Thoracic aorta (tissue), 2 donors: ENCODE data around the gene SARDH. TPM values are rescaled to one million over a fixed set of nuclear protein-coding genes. Genes with fewer than 3 reads are reported as not detected.

Experiments
- ATAC-seq: fragments of 150-250 bp; one replicate; pipeline ENCODE4 v1.8.0; 2017; ENCODE audit warnings: low read depth; ENCODE audit not compliant: insufficient number of reproducible peaks, low FRiP score
- DNase-seq: peaks from one replicate; pipeline ENCODE4 v3.0.0-alpha.2; 2020; ENCODE audit warnings: low spot score
- H3K27ac ChIP-seq, 2 donors: fragments of 200-600 bp; sonication (generic); 1 replicate in 1 of 2; 2 replicates in 1 of 2; pipeline ENCODE4 v1.5.1; 2016; ENCODE audit warnings: mild to moderate bottlenecking in 2 of 2, moderate library complexity in 2 of 2
- H3K27me3 ChIP-seq: fragments of 200-600 bp; sonication (generic); replicated peaks from 2 replicates; pipeline ENCODE4 v1.6.0; 2016; ENCODE audit warnings: mild to moderate bottlenecking; ENCODE audit not compliant: insufficient read depth
- H3K36me3 ChIP-seq: fragments of 200-600 bp; sonication (generic); one replicate; pipeline ENCODE4 v1.5.1; 2016
- H3K4me1 ChIP-seq, 2 donors: fragments of 200-600 bp; sonication (generic); 1 replicate in 1 of 2; 2 replicates in 1 of 2; pipeline versions ENCODE4 v1.5.1 to v1.6.0; 2016; ENCODE audit warnings: low read depth in 2 of 2, mild to moderate bottlenecking in 1 of 2; ENCODE audit not compliant: control insufficient read depth in 1 of 2
- H3K4me3 ChIP-seq: fragments of 200-600 bp; sonication (generic); 2 replicates; pipeline ENCODE4 v1.5.1; 2016; ENCODE audit warnings: mild to moderate bottlenecking
- H3K9me3 ChIP-seq: fragments of 200-600 bp; sonication (generic); 2 replicates; pipeline ENCODE4 v1.5.1; 2016
- CTCF ChIP-seq: fragments of 200-600 bp; sonication (generic); IDR thresholded peaks from one replicate; pipeline ENCODE4 v1.5.1; 2019; ENCODE audit warnings: antibody characterized with exemption
- total RNA-seq, 2 donors: library from RNA; depleted of rRNA; stranded (reverse); fragments of >200 nt; gene quantifications; one replicate each; pipeline versions ENCODE4 v1.1.0 to v1.2.3, GENCODE V29; 2016

The SARDH gene
- total RNA-seq, 2 donors from 2014 or later = 1.8 to 4.3 TPM

GRCh38 chr9:133654736-133655657, 83.2 kb downstream of the SARDH start:
- TF ChIP-seq CTCF = no peak
- peaks cover 0 to 14% of the 10 kb centered on the region in 2 donors for H3K4me1 ChIP-seq
- no peaks in the 10 kb centered on the region for H3K36me3 ChIP-seq
- ATAC-seq (no peak), DNase-seq (no peak)
- no peak overlapping the region for H3K27ac ChIP-seq
- H3K27me3 ChIP-seq = no peaks in the 10 kb centered on the region
- no peaks in the 10 kb centered on the region for H3K9me3 ChIP-seq
- no peak overlapping the region for H3K4me3 ChIP-seq

- no peaks in the 10 kb centered on the region for H3K9me3 ChIP-seq
- no peak for TF ChIP-seq CTCF
- DNase-seq = no peak
- no peak overlapping the region for H3K4me3 ChIP-seq
- no peak for ATAC-seq
- no peaks in the 10 kb centered on the region for H3K36me3 ChIP-seq
- H3K27ac ChIP-seq = no peak overlapping the region
- H3K4me1 ChIP-seq = peaks cover 0 to 6% of the 10 kb centered on the region in 2 donors
- no peaks in the 10 kb centered on the region for H3K27me3 ChIP-seq
Measured at GRCh38 chr9:133653638-133654037, 84.5 kb downstream of the SARDH start.

GRCh38 chr9:133650026-133650425, 88.1 kb downstream of the SARDH start:
- no peak for TF ChIP-seq CTCF
- Histone ChIP-seq H3K36me3 (no peaks in the 10 kb centered on the region), H3K4me1 (no peaks in the 10 kb centered on the region), H3K9me3 (no peaks in the 10 kb centered on the region), H3K27me3 (no peaks in the 10 kb centered on the region), H3K4me3 (no peak overlapping the region), H3K27ac (no peak overlapping the region)
- ATAC-seq (no peak), DNase-seq (no peak)

GRCh38 chr9:133649194-133649593, 89.0 kb downstream of the SARDH start:
- no peak for ATAC-seq
- Histone ChIP-seq H3K27ac (no peak overlapping the region), H3K4me1 (no peaks in the 10 kb centered on the region), H3K36me3 (no peaks in the 10 kb centered on the region), H3K4me3 (no peak overlapping the region), H3K9me3 (no peaks in the 10 kb centered on the region), H3K27me3 (no peaks in the 10 kb centered on the region)
- DNase-seq = no peak
- TF ChIP-seq CTCF = no peak

GRCh38 chr9:133647765-133648469, 90.2 kb downstream of the SARDH start:
- Histone ChIP-seq H3K36me3 (no peaks in the 10 kb centered on the region), H3K4me3 (no peak overlapping the region), H3K27me3 (no peaks in the 10 kb centered on the region), H3K27ac (no peak overlapping the region), H3K9me3 (no peaks in the 10 kb centered on the region), H3K4me1 (no peaks in the 10 kb centered on the region)
- no peak for TF ChIP-seq CTCF
- DNase-seq (no peak), ATAC-seq (no peak)
